B cell (primary cell): ENCODE results near the gene DCAF6. TPM values are rescaled to one million over a fixed set of nuclear protein-coding genes. Genes with fewer than 3 reads are reported as not detected.

ENCODE experiments used
- ATAC-seq: fragments of 200-7000 bp; cut with Tn5 transposase; one replicate; pipeline ENCODE4 v1.10.0; 2021; ENCODE audit warnings: low read depth, mild to moderate bottlenecking, moderate number of reproducible peaks, moderate library complexity
- CTCF ChIA-PET: fragments of 350-600 bp; sonication (Branson Sonifier 250); formaldehyde crosslinking; loops from one replicate; lab custom pipeline; 2021; ENCODE audit warnings: antibody characterized with exemption, inconsistent platforms; lab: Charles Lee
- POLR2A ChIA-PET: fragments of 350-600 bp; sonication (Branson Sonifier 250); formaldehyde crosslinking; loops from one replicate; lab custom pipeline; 2021; ENCODE audit warnings: antibody characterized with exemption; lab: Charles Lee
- DNase-seq: peaks from one replicate; pipeline ENCODE4 v3.0.0; 2013
- H2AFZ ChIP-seq: 2 replicates; pipeline ENCODE4 v1.6.1; 2012; ENCODE audit warnings: mild to moderate bottlenecking, low read depth, low read length; ENCODE audit not compliant: insufficient read depth, poor library complexity, severe bottlenecking
- H3K27ac ChIP-seq, 2 donors: 1 replicate in 1 of 2; 2 replicates in 1 of 2; pipeline ENCODE4 v1.5.1; 2012 to 2013; ENCODE audit warnings: low read length in 2 of 2, mild to moderate bottlenecking in 2 of 2, moderate library complexity in 1 of 2
- H3K27me3 ChIP-seq, 4 experiments: fragments of 200-600 bp in 1 of 4; sonication (generic) in 1 of 4; replicated peaks in 1 of 4; 1 replicate in 2 of 4; 2 replicates in 2 of 4; pipeline versions ENCODE4 v1.6.1 to v1.7.0; 2013 to 2016; ENCODE audit warnings: low read length in 3 of 4, mild to moderate bottlenecking in 2 of 4, mixed read lengths in 1 of 4, moderate library complexity in 1 of 4; ENCODE audit not compliant: insufficient read depth in 4 of 4, control insufficient read depth in 3 of 4; ENCODE audit errors: control extremely low read depth in 1 of 4
- H3K36me3 ChIP-seq, 2 experiments: replicated peaks in 1 of 2; 1 replicate in 1 of 2; 2 replicates in 1 of 2; pipeline versions ENCODE4 v1.6.1 to v1.7.1; 2013; ENCODE audit warnings: low read length in 1 of 2; ENCODE audit not compliant: insufficient read depth in 2 of 2, control insufficient read depth in 1 of 2; ENCODE audit errors: control extremely low read depth in 1 of 2, extremely low read depth in 1 of 2
- H3K4me1 ChIP-seq, 2 donors: fragments of 200-600 bp in 1 of 2; sonication (generic) in 1 of 2; 1 replicate in 1 of 2; 2 replicates in 1 of 2; pipeline versions ENCODE4 v1.5.1 to v1.6.1; 2013 to 2017; ENCODE audit warnings: low read length in 2 of 2; ENCODE audit not compliant: control insufficient read depth in 2 of 2, insufficient read depth in 2 of 2
- H3K4me2 ChIP-seq: replicated peaks from 2 replicates; pipeline ENCODE3; 2012; ENCODE audit warnings: mild to moderate bottlenecking, low read depth, low read length; ENCODE audit not compliant: poor library complexity, severe bottlenecking
- H3K4me3 ChIP-seq, 5 experiments: fragments of 200-600 bp in 1 of 5; sonication (generic) in 1 of 5; 1 replicate in 3 of 5; 2 replicates in 2 of 5; pipeline versions ENCODE4 v1.5.1 to v1.7.0; 2011 to 2016; ENCODE audit warnings: low read length in 4 of 5, mild to moderate bottlenecking in 4 of 5, low read depth in 2 of 5, control low read depth in 1 of 5, moderate library complexity in 1 of 5; ENCODE audit not compliant: insufficient read depth in 1 of 5; ENCODE audit errors: control extremely low read depth in 1 of 5, extremely low read depth in 1 of 5
- H3K79me2 ChIP-seq: fragments of 200-600 bp; sonication (generic); one replicate; pipeline ENCODE4 v1.6.0; 2016; ENCODE audit warnings: low read length; ENCODE audit not compliant: control insufficient read depth, insufficient read depth
- H3K9ac ChIP-seq: fragments of 200-600 bp; sonication (generic); 2 replicates; pipeline ENCODE4 v1.6.1; 2017; ENCODE audit warnings: mild to moderate bottlenecking, low read length, moderate library complexity
- H3K9me3 ChIP-seq, 3 donors: one replicate each; pipeline versions ENCODE4 v1.6.1 to v1.7.1; 2013; ENCODE audit warnings: low read length in 2 of 3; ENCODE audit not compliant: control insufficient read depth in 2 of 3, insufficient read depth in 1 of 3; ENCODE audit errors: control extremely low read depth in 1 of 3
- H4K20me1 ChIP-seq: 2 replicates; pipeline ENCODE4 v1.6.0; 2012; ENCODE audit warnings: mild to moderate bottlenecking, low read length; ENCODE audit not compliant: insufficient read depth, control insufficient read depth, poor library complexity, severe bottlenecking
- H3K27ac Mint-ChIP-seq: one replicate; pipeline ENCODE4 v1.8.0; 2021; ENCODE audit warnings: mixed read lengths
- H3K27me3 Mint-ChIP-seq: one replicate; pipeline ENCODE4 v1.8.0; 2021; ENCODE audit warnings: mixed read lengths
- H3K4me1 Mint-ChIP-seq: one replicate; pipeline ENCODE4 v1.8.0; 2021; ENCODE audit warnings: mixed read lengths
- H3K4me3 Mint-ChIP-seq: one replicate; pipeline ENCODE4 v1.8.0; 2021; ENCODE audit warnings: mixed read lengths
- H3K9me3 Mint-ChIP-seq: one replicate; pipeline ENCODE4 v1.8.0; 2022; ENCODE audit warnings: mixed read lengths; ENCODE audit not compliant: insufficient read depth
- CTCF ChIP-seq: fragments of 200-600 bp; IDR thresholded peaks from one replicate; pipeline ENCODE4 v1.8.0; 2022; ENCODE audit warnings: antibody characterized with exemption, mild to moderate bottlenecking
- EZH2 ChIP-seq: IDR thresholded peaks from 2 replicates; pipeline ENCODE4 v1.6.1; 2012; ENCODE audit warnings: borderline replicate concordance, low read depth, mild to moderate bottlenecking, moderate library complexity, low read length; ENCODE audit not compliant: insufficient read depth, poor library complexity, severe bottlenecking
- WGBS: methylation state at CpG from one replicate; pipeline ENCODE4 v1.1.5; 2013; ENCODE audit warnings: missing lambda C conversion rate; ENCODE audit not compliant: insufficient coverage; 5-methylcytosine and 5-hydroxymethylcytosine counted together
- intact Hi-C: fragments of 100-400 bp; cut with micrococcal nuclease; formaldehyde crosslinking; loops from one replicate; pipeline ENCODE4 v1.10.0; 2022
- polyA plus RNA-seq: library from polyadenylated mRNA; depleted of rRNA; stranded (reverse); fragments of >200 nt; gene quantifications from 2 replicates; pipeline ENCODE4 v1.2.3, GENCODE V29; 2012
- total RNA-seq, 2 donors: library from RNA; stranded (reverse); fragments of 120-200 nt in 1 of 2; gene quantifications; 1 replicate in 1 of 2; 2 replicates in 1 of 2; pipeline versions ENCODE4 v1.2.3 to v1.2.4, GENCODE V29; 2013 to 2022

The DCAF6 gene
- total and polyA plus RNA-seq, 2 donors (not counting 1 experiment from before 2014, with no cell fraction given), result 17.5 to 40.4 TPM

- no peaks in the 10 kb centered on the region for H3K9me3 ChIP-seq
- H3K4me2 ChIP-seq, result no peak overlapping the region
- H3K27me3 ChIP-seq, result no peaks in the 10 kb centered on the region
- WGBS, result 83% methylated on average over 1 of the region's 3 CpGs
- Mint-ChIP-seq H3K27me3 (no peaks in the 10 kb centered on the region), H3K9me3 (no peaks in the 10 kb centered on the region), H3K4me3 (no peak overlapping the region), H3K4me1 (no peaks in the 10 kb centered on the region), H3K27ac (no peak overlapping the region)
- H4K20me1 ChIP-seq, result no peaks in the 10 kb centered on the region
- no peak overlapping the region for H3K27ac ChIP-seq
- no peaks in the 10 kb centered on the region for H3K4me1 ChIP-seq
- ChIA-PET CTCF (interaction anchor here (1.2 to 1.3 kb wide), 2 partner anchors 10 to 82 kb away, joined by 4 read pairs; no protein-coding TSS in a partner anchor), POLR2A (no interaction called here)
- ATAC-seq (no peak), DNase-seq (no peak)
- intact Hi-C loops, result loop anchor here (10.0 kb wide), 1 partner anchor 65 kb away; the partner anchor contains the start of genes DCAF6 and MPC2
- no peak overlapping the region for H2AFZ ChIP-seq
- H3K9ac ChIP-seq, result no peak overlapping the region
- TF ChIP-seq CTCF (no peak), EZH2 (no peak)
- H3K36me3 ChIP-seq, result peaks cover 9 to 11% of the 10 kb centered on the region in 2 experiments
- H3K4me3 ChIP-seq, result no peak overlapping the region
- H3K79me2 ChIP-seq, result no peaks in the 10 kb centered on the region
Observed at GRCh38 chr1:167999877-168000276, 63.4 kb downstream of the DCAF6 start.

DNA sequence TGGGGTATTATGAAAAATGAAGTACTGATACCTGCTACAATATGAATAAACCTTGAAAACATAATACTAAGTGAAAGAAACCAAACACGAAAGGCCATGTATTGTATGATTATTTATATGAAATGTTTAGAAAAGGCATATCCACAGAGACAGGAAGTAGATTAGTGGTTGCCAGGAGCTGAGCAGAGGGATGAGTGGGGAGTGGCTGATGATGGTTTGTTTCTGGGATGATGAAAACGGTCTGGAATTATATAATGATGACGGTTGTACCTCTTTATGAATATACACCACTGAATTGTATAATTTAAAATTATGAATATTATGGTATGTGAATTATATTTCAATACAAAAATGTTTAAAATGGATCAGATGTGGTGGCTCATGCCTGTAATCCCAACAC, 64.2 kb downstream of the DCAF6 start:
- Mint-ChIP-seq H3K4me3 (no peak overlapping the region), H3K27me3 (no peaks in the 10 kb centered on the region), H3K27ac (no peak overlapping the region), H3K4me1 (no peaks in the 10 kb centered on the region), H3K9me3 (no peaks in the 10 kb centered on the region)
- no peak overlapping the region for H2AFZ ChIP-seq
- ATAC-seq (no peak), DNase-seq (no peak)
- no peaks in the 10 kb centered on the region for H3K27me3 ChIP-seq
- TF ChIP-seq EZH2, result no peak
- TF ChIP-seq CTCF, result no peak
- H3K9ac ChIP-seq, result no peak overlapping the region
- intact Hi-C loops, result loop anchor here (10.0 kb wide), 1 partner anchor 66 kb away; the partner anchor contains the start of genes DCAF6 and MPC2
- no peak overlapping the region for H3K4me2 ChIP-seq
- no peak overlapping the region for H3K4me3 ChIP-seq
- H3K4me1 ChIP-seq, result no peaks in the 10 kb centered on the region
- POLR2A ChIA-PET, result no interaction called here
- WGBS, result no CpG with 5 or more reads among the region's 3 CpGs
- no peaks in the 10 kb centered on the region for H3K79me2 ChIP-seq
- CTCF ChIA-PET, result no interaction called here
- H3K27ac ChIP-seq, result no peak overlapping the region
- H3K36me3 ChIP-seq, result peaks cover 9 to 11% of the 10 kb centered on the region in 2 experiments
- no peaks in the 10 kb centered on the region for H4K20me1 ChIP-seq
- no peaks in the 10 kb centered on the region for H3K9me3 ChIP-seq
